Spleen (tissue), 7 donors: ENCODE results near the gene AKAP1.

Experiments used
- POLR2A ChIP-seq, 3 donors: fragments of 450-650 bp; IDR thresholded peaks; one replicate each; pipeline ENCODE4 v1.5.1; 2017; ENCODE audit warnings: antibody characterized with exemption in 3 of 3, mild to moderate bottlenecking in 1 of 3
- TF ChIP-seq, protein P1 (sequence below), 11 experiments: fragments of 200-600 bp in 7 of 11; fragments of 450-650 bp in 4 of 11; sonication (generic) in 4 of 11; IDR thresholded peaks in 8 of 11; conservative IDR thresholded peaks in 3 of 11; 1 replicate in 7 of 11; 2 replicates in 4 of 11; pipeline versions ENCODE4 v1.4.0 to v1.8.0; 2016 to 2021; ENCODE audit warnings: antibody characterized with exemption in 11 of 11, inconsistent platforms in 4 of 11, mild to moderate bottlenecking in 1 of 11
- donor health status: DM: no; HTN: no; CAD: no; lungs with moderate emphysema.
- donor health status: DM: no; HTN: no; CAD: no.
- donor health status: DM: no; HTN: no; CAD: no.

DNA sequence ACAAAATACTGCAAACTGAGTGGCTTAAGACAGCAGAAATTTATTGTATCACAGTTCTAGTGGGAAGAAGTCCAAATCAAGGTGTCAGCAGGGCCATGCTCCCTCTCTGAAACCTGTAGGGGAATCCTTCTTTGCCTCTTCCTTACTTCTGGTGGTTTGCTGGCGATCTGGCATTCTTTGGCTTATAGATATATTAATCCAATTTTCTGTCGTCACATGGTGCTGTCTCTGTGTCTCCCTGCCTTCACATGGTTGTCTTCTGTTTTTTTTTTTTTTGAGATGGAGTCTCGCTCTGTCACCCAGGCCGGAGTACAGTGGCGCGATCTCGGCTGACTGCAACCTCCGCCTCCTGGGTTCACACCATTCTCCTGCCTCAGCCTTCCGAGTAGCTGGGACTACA is 6.8 kb upstream of the AKAP1 start:
- no peak for TF ChIP-seq POLR2A (IDR thresholded peaks at IDR 0.05)
- TF ChIP-seq, protein P1, sequence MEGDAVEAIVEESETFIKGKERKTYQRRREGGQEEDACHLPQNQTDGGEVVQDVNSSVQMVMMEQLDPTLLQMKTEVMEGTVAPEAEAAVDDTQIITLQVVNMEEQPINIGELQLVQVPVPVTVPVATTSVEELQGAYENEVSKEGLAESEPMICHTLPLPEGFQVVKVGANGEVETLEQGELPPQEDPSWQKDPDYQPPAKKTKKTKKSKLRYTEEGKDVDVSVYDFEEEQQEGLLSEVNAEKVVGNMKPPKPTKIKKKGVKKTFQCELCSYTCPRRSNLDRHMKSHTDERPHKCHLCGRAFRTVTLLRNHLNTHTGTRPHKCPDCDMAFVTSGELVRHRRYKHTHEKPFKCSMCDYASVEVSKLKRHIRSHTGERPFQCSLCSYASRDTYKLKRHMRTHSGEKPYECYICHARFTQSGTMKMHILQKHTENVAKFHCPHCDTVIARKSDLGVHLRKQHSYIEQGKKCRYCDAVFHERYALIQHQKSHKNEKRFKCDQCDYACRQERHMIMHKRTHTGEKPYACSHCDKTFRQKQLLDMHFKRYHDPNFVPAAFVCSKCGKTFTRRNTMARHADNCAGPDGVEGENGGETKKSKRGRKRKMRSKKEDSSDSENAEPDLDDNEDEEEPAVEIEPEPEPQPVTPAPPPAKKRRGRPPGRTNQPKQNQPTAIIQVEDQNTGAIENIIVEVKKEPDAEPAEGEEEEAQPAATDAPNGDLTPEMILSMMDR (IDR thresholded peaks at IDR 0.05 in 8 of 11, conservative IDR thresholded peaks at IDR 0.05 in 3 of 11), result no peak
